Lung (tissue), 12 donors: ENCODE results near the gene SPRED2. TPM values are rescaled to one million over a fixed set of nuclear protein-coding genes. Genes with fewer than 3 reads are reported as not detected.

Experiments
- ATAC-seq: fragments of 200-7000 bp; cut with Tn5 transposase; one replicate; pipeline ENCODE4 v1.9.1; 2020; ENCODE audit warnings: moderate number of reproducible peaks; ENCODE audit not compliant: insufficient read depth, low FRiP score
- DNase-seq, 3 donors: peaks; one replicate each; pipeline ENCODE4 v3.0.0-alpha.2; 2013 to 2017
- H3K27ac ChIP-seq, 2 donors: one replicate each; pipeline ENCODE4 v1.5.1; 2013; ENCODE audit warnings: mild to moderate bottlenecking in 2 of 2, moderate library complexity in 2 of 2, control low read depth in 1 of 2, inconsistent platforms in 1 of 2, low read depth in 1 of 2, low read length in 1 of 2
- H3K27me3 ChIP-seq, 3 donors: one replicate each; pipeline ENCODE4 v1.5.1; 2013; ENCODE audit warnings: low read length in 2 of 3; ENCODE audit not compliant: control insufficient read depth in 3 of 3, insufficient read depth in 3 of 3
- H3K36me3 ChIP-seq, 4 donors: one replicate each; pipeline ENCODE4 v1.5.1; 2013; ENCODE audit warnings: low read length in 4 of 4, mild to moderate bottlenecking in 1 of 4, moderate library complexity in 1 of 4; ENCODE audit not compliant: control insufficient read depth in 4 of 4, insufficient read depth in 4 of 4
- H3K4me1 ChIP-seq, 5 donors: one replicate each; pipeline ENCODE4 v1.5.1; 2013; ENCODE audit warnings: low read length in 5 of 5, mild to moderate bottlenecking in 2 of 5, moderate library complexity in 1 of 5; ENCODE audit not compliant: control insufficient read depth in 5 of 5, insufficient read depth in 5 of 5
- H3K4me3 ChIP-seq: one replicate; pipeline ENCODE4 v1.5.1; 2013; ENCODE audit warnings: mild to moderate bottlenecking, control low read depth, moderate library complexity
- H3K9ac ChIP-seq, 2 donors: one replicate each; pipeline ENCODE4 v1.5.1; 2013; ENCODE audit warnings: low read length in 2 of 2, control low read depth in 1 of 2; ENCODE audit not compliant: insufficient read depth in 1 of 2
- H3K9me3 ChIP-seq, 4 donors: one replicate each; pipeline ENCODE4 v1.5.1; 2013; ENCODE audit warnings: low read length in 3 of 4, mild to moderate bottlenecking in 1 of 4, moderate library complexity in 1 of 4; ENCODE audit not compliant: control insufficient read depth in 4 of 4, insufficient read depth in 3 of 4
- WGBS, 2 donors: extraction: QIAGEN DNeasy Blood & Tissue Kit; methylation state at CpG; one replicate each; pipeline ENCODE4 v1.1.7; 2013; 5-methylcytosine and 5-hydroxymethylcytosine counted together
- polyA plus RNA-seq, 2 donors: library from polyadenylated mRNA; stranded (reverse); fragments of 200-250 nt; gene quantifications; one replicate each; pipeline ENCODE4 v1.2.1, GENCODE V29; 2013
- total RNA-seq, 2 donors: library from RNA; depleted of rRNA in 1 of 2; stranded (reverse); fragments of >200 nt in 1 of 2; gene quantifications; one replicate each; pipeline ENCODE4 v1.2.1, GENCODE V29; 2014 to 2021
- TF ChIP-seq, protein P1 (sequence below): IDR thresholded peaks from 2 replicates; pipeline ENCODE4 v1.5.1; 2012; ENCODE audit warnings: mild to moderate bottlenecking; ENCODE audit errors: control extremely low read depth, extremely low read depth
- donor health status: control.
- donor health status: control.
- donor health status: Bipolar disorder and iron deficiency.
- donor health status: healthy.
- donor health status: DM: yes; HTN: yes; CAD: no.

SPRED2 gene
- total and polyA plus RNA-seq, 4 donors, result 11.7 to 36.4 (median 19.6) TPM

GRCh38 chr2:65263986-65264385, 168.4 kb downstream of the SPRED2 start:
- Histone ChIP-seq H3K4me1 (peaks cover 0 to 7% (median 2%) of the 10 kb centered on the region in 5 donors), H3K4me3 (no peak overlapping the region), H3K9me3 (no peaks in the 10 kb centered on the region), H3K27me3 (no peaks in the 10 kb centered on the region), H3K9ac (no peak overlapping the region), H3K36me3 (peaks cover 8 to 22% (median 11%) of the 10 kb centered on the region in 4 donors), H3K27ac (no peak overlapping the region)
- WGBS, 2 donors, result 86 to 96% methylated on average over 7 of the region's 7 CpGs
- TF ChIP-seq, protein P1, sequence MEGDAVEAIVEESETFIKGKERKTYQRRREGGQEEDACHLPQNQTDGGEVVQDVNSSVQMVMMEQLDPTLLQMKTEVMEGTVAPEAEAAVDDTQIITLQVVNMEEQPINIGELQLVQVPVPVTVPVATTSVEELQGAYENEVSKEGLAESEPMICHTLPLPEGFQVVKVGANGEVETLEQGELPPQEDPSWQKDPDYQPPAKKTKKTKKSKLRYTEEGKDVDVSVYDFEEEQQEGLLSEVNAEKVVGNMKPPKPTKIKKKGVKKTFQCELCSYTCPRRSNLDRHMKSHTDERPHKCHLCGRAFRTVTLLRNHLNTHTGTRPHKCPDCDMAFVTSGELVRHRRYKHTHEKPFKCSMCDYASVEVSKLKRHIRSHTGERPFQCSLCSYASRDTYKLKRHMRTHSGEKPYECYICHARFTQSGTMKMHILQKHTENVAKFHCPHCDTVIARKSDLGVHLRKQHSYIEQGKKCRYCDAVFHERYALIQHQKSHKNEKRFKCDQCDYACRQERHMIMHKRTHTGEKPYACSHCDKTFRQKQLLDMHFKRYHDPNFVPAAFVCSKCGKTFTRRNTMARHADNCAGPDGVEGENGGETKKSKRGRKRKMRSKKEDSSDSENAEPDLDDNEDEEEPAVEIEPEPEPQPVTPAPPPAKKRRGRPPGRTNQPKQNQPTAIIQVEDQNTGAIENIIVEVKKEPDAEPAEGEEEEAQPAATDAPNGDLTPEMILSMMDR, result no peak
- no peak for ATAC-seq
- DNase-seq, result no peak

DNA sequence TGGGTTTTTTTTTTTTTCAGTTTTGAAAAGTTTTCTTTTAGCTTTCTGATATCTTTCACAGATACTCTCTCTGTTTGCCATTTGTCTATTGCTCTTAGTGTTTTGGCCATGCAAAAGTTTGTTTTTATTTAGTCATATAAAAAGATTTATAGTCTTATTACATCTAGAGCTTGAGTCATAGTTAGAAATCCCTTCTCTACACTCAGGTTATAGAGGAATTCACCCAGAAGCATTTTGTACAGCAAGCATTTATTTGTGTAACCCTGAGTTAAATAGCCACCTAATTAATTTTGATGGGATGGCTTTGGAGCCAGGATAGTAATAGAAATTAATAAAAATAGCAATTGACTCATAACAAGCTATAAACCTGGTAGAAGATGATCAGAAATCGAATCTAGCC, 169.1 kb downstream of the SPRED2 start:
- H3K36me3 ChIP-seq, result peaks cover 8 to 17% (median 9%) of the 10 kb centered on the region in 4 donors
- H3K27me3 ChIP-seq, result no peaks in the 10 kb centered on the region
- no peak overlapping the region for H3K27ac ChIP-seq
- TF ChIP-seq, protein P1, result no peak
- no peak overlapping the region for H3K9ac ChIP-seq
- ATAC-seq (no peak), DNase-seq (no peak)
- WGBS, 2 donors, result 97 to 100% methylated on average over 1 of the region's 1 CpG
- peaks cover 0 to 7% (median 2%) of the 10 kb centered on the region in 5 donors for H3K4me1 ChIP-seq
- no peaks in the 10 kb centered on the region for H3K9me3 ChIP-seq
- H3K4me3 ChIP-seq, result no peak overlapping the region

DNA sequence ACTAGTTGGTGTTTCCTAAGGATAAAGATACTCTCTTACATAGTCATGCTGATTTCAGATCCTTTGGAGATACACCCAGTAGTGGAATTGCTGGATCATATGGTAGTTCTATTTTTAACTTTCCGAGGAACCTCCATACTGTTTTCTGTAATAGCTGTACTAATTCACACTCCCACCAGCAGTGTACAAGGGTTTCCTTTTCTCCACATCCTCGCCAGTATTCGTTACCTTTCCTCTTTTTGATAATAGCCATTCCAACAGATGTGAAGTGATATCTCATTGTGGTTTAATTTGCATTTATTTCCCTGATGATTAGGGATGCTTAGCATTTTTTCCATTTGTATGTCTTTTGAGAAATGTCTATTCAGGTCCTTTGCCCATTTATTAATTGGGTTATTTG, 170.7 kb downstream of the SPRED2 start:
- 80 to 90% methylated on average over 3 of the region's 3 CpGs for WGBS, 2 donors
- peaks cover 5 to 11% (median 7%) of the 10 kb centered on the region in 4 donors for H3K36me3 ChIP-seq
- no peak for ATAC-seq

More for the DNA sequence above, 170.7 kb downstream of the SPRED2 start:
- Histone ChIP-seq H3K4me1 (peaks cover 0 to 2% (median 0%) of the 10 kb centered on the region in 5 donors), H3K27me3 (no peaks in the 10 kb centered on the region), H3K9ac (no peak overlapping the region), H3K9me3 (no peaks in the 10 kb centered on the region), H3K27ac (no peak overlapping the region), H3K4me3 (no peak overlapping the region)
- DNase-seq, result no peak
- TF ChIP-seq, protein P1, result no peak

Other genes starting within 250 kb of the SPRED2 start
- 100 to 1,000 TPM; 127 to 215 TPM for gene ACTR2, start 204.8 kb downstream of the SPRED2 start, total RNA-seq
- 100 to 1,000 TPM in 1 of 2 donors, 10 to 100 TPM in 1; 54.3 to 166 TPM for gene ACTR2, start 204.8 kb downstream of the SPRED2 start, polyA plus RNA-seq